ENCODE data around the gene LRP10.
"Not testable (repeated sequence)": the region's sequence is repeated elsewhere in the genome, so short reads cannot be mapped to it uniquely, and the experiment has no call there.

DNA sequence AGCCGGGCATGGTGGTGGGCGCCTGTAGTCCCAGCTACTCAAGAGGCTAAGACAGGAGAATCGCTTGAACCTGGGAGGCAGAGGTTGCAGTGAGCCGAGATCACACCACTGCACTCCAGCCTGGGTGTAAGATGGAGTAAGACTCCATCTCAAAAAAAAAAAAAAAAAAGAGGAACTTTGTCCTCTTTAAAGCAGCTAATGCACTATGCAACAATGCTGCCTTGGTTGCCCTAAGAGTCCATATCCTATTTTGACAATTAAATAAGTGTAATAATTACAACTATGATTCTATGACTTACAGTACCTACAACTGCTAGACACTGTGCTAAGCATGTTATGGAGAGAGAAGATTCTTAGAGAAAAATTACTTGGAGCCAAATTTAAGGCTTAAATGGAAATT is 43.3 kb downstream of the LRP10 start:
- TF ChIP-seq, protein P1, sequence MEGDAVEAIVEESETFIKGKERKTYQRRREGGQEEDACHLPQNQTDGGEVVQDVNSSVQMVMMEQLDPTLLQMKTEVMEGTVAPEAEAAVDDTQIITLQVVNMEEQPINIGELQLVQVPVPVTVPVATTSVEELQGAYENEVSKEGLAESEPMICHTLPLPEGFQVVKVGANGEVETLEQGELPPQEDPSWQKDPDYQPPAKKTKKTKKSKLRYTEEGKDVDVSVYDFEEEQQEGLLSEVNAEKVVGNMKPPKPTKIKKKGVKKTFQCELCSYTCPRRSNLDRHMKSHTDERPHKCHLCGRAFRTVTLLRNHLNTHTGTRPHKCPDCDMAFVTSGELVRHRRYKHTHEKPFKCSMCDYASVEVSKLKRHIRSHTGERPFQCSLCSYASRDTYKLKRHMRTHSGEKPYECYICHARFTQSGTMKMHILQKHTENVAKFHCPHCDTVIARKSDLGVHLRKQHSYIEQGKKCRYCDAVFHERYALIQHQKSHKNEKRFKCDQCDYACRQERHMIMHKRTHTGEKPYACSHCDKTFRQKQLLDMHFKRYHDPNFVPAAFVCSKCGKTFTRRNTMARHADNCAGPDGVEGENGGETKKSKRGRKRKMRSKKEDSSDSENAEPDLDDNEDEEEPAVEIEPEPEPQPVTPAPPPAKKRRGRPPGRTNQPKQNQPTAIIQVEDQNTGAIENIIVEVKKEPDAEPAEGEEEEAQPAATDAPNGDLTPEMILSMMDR (IDR thresholded peaks at IDR 0.05 in 2 of 3, conservative IDR thresholded peaks at IDR 0.05 in 1 of 3; ENCODE audit: borderline replicate concordance in 1 of 3, insufficient read depth in 1 of 3, low read depth in 2 of 3, low read length in 2 of 3): not testable (repeated sequence)
- not testable (repeated sequence) for TF ChIP-seq POLR2A (IDR thresholded peaks at IDR 0.05; ENCODE audit: borderline replicate concordance, extremely low read depth, insufficient read depth, insufficient read length); YY1 (IDR thresholded peaks at IDR 0.05; ENCODE audit: extremely low read depth, insufficient replicate concordance, low read depth, low read length); ZNF274 (IDR thresholded peaks at IDR 0.05; ENCODE audit: low read depth, low read length); JUND (IDR thresholded peaks at IDR 0.05); POLR2AphosphoS5 (IDR thresholded peaks at IDR 0.05; ENCODE audit: low read depth, low read length); RAD21 (IDR thresholded peaks at IDR 0.05; ENCODE audit: low read depth); FOSL1 (IDR thresholded peaks at IDR 0.05; ENCODE audit: low read depth); SRF (IDR thresholded peaks at IDR 0.05; ENCODE audit: low read depth)
- TF ChIP-seq, protein P2, sequence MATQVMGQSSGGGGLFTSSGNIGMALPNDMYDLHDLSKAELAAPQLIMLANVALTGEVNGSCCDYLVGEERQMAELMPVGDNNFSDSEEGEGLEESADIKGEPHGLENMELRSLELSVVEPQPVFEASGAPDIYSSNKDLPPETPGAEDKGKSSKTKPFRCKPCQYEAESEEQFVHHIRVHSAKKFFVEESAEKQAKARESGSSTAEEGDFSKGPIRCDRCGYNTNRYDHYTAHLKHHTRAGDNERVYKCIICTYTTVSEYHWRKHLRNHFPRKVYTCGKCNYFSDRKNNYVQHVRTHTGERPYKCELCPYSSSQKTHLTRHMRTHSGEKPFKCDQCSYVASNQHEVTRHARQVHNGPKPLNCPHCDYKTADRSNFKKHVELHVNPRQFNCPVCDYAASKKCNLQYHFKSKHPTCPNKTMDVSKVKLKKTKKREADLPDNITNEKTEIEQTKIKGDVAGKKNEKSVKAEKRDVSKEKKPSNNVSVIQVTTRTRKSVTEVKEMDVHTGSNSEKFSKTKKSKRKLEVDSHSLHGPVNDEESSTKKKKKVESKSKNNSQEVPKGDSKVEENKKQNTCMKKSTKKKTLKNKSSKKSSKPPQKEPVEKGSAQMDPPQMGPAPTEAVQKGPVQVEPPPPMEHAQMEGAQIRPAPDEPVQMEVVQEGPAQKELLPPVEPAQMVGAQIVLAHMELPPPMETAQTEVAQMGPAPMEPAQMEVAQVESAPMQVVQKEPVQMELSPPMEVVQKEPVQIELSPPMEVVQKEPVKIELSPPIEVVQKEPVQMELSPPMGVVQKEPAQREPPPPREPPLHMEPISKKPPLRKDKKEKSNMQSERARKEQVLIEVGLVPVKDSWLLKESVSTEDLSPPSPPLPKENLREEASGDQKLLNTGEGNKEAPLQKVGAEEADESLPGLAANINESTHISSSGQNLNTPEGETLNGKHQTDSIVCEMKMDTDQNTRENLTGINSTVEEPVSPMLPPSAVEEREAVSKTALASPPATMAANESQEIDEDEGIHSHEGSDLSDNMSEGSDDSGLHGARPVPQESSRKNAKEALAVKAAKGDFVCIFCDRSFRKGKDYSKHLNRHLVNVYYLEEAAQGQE (IDR thresholded peaks at IDR 0.05; ENCODE audit: low read depth): not testable (repeated sequence)
- TF ChIP-seq, protein P3, sequence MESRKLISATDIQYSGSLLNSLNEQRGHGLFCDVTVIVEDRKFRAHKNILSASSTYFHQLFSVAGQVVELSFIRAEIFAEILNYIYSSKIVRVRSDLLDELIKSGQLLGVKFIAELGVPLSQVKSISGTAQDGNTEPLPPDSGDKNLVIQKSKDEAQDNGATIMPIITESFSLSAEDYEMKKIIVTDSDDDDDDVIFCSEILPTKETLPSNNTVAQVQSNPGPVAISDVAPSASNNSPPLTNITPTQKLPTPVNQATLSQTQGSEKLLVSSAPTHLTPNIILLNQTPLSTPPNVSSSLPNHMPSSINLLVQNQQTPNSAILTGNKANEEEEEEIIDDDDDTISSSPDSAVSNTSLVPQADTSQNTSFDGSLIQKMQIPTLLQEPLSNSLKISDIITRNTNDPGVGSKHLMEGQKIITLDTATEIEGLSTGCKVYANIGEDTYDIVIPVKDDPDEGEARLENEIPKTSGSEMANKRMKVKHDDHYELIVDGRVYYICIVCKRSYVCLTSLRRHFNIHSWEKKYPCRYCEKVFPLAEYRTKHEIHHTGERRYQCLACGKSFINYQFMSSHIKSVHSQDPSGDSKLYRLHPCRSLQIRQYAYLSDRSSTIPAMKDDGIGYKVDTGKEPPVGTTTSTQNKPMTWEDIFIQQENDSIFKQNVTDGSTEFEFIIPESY (IDR thresholded peaks at IDR 0.05; ENCODE audit: extremely low read depth, insufficient replicate concordance, low read length): not testable (repeated sequence)
